ENCODE measurements around the gene ANKRD50.

DNA sequence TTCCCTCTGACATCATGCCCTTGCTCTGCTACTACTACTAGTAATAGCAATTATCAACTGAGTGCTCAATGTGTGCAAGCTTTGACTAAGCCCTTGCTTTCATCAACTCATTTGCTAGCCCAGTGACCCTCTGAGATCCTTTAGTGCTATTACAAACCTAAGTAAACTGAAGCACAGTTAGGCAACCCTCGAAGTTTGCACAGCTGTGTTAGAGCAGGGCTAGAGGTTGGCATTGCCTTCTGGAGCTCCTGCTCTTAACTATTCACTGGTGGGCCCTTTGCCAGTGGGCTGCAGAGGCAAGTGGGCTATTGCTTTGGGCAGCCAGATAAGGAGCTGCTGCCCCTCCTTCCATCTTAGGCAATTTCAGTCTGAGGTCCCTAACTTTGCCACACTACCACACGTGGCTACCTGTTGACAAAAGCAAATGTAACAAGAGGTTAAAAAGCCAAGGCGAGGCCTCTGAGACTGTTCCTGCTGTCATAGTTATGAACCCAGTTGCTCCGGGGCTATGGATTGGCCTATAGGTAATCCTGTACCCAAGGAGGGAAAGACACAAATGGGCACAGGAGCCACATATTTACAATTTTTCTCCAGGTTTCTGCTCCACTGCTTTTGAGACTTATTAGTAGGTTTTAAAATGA, 41.5 kb upstream of the ANKRD50 start:
- TF ChIP-seq CTCF (conservative IDR thresholded peaks at IDR 0.05; ENCODE audit: low read depth, low read length) (no peak), USF2 (IDR thresholded peaks at IDR 0.05; ENCODE audit: low read depth, low read length) (no peak), BHLHE40 (IDR thresholded peaks at IDR 0.05; ENCODE audit: low read depth, low read length) (no peak), SMC3 (IDR thresholded peaks at IDR 0.05; ENCODE audit: low read depth, low read length) (no peak), MXI1 (IDR thresholded peaks at IDR 0.05; ENCODE audit: borderline replicate concordance, low read depth, low read length) (no peak), FOS (IDR thresholded peaks at IDR 0.05; ENCODE audit: low read depth, low read length) (no peak), POLR2A (IDR thresholded peaks at IDR 0.05; ENCODE audit: low read depth, low read length) (no peak), MAZ (IDR thresholded peaks at IDR 0.05; ENCODE audit: borderline replicate concordance, low read depth, low read length) (no peak)
- TF ChIP-seq, protein P1, sequence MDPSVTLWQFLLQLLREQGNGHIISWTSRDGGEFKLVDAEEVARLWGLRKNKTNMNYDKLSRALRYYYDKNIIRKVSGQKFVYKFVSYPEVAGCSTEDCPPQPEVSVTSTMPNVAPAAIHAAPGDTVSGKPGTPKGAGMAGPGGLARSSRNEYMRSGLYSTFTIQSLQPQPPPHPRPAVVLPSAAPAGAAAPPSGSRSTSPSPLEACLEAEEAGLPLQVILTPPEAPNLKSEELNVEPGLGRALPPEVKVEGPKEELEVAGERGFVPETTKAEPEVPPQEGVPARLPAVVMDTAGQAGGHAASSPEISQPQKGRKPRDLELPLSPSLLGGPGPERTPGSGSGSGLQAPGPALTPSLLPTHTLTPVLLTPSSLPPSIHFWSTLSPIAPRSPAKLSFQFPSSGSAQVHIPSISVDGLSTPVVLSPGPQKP (IDR thresholded peaks at IDR 0.05; ENCODE audit: borderline replicate concordance, low read depth, low read length) = no peak

All from IMR-90 (cell line).